Gastroesophageal sphincter (tissue), 3 donors: ENCODE data around the gene TLE7.

Experiments
- CTCF ChIP-seq, 4 experiments: fragments of 200-600 bp in 2 of 4; fragments of 450-650 bp in 2 of 4; sonication (generic) in 1 of 4; IDR thresholded peaks; one replicate each; pipeline ENCODE4 v1.5.1; 2017 to 2019; ENCODE audit warnings: antibody characterized with exemption in 4 of 4, mild to moderate bottlenecking in 2 of 4, moderate library complexity in 2 of 4
- POLR2A ChIP-seq, 2 donors: fragments of 450-650 bp; IDR thresholded peaks; one replicate each; pipeline ENCODE4 v1.6.1; 2017; ENCODE audit warnings: antibody characterized with exemption in 2 of 2, mild to moderate bottlenecking in 2 of 2, moderate library complexity in 1 of 2
- POLR2AphosphoS5 ChIP-seq: sonication (generic); formaldehyde crosslinking; IDR thresholded peaks from one replicate; pipeline ENCODE4 v1.6.1; 2017; ENCODE audit warnings: antibody characterized with exemption

DNA sequence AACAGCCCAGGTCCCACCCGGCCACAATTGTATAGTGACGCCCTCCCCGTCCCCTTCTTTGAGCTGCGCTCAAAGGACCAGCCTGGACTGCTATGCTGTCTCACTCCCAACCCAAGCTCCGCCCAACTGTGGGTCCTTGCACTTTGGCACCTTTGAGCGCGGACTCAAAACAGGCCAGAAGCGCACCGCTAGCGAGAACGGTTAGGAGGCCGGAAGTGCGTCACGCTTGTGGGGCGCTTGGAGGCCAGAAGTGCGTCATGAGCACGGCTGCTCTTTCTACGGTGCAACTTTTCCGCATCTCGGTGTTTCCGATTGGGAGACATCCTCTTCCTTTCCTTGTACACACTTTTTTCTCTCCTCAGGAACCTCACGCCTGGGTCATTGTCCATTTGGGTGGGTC is 47.3 kb upstream of the TLE7 start, which contains the start of gene ZNF19:
- no peak for TF ChIP-seq POLR2A (IDR thresholded peaks at IDR 0.05)
- TF ChIP-seq CTCF (IDR thresholded peaks at IDR 0.05), result no peak
- no peak for TF ChIP-seq POLR2AphosphoS5
